CD14-positive monocyte (primary cell): ENCODE results near the gene IGFBP2. TPM values are rescaled to one million over a fixed set of nuclear protein-coding genes. Genes with fewer than 3 reads are reported as not detected.

Experiments used
- DNase-seq, 3 donors: peaks; one replicate each; pipeline ENCODE4 v3.0.0-alpha.2; 2011 to 2022
- H2AFZ ChIP-seq: 2 replicates; pipeline ENCODE4 v1.6.0; 2012; ENCODE audit warnings: mild to moderate bottlenecking, low read depth, low read length, inconsistent platforms; ENCODE audit not compliant: insufficient read depth, poor library complexity, severe bottlenecking
- H3K27ac ChIP-seq, 2 donors: 1 replicate in 1 of 2; 2 replicates in 1 of 2; pipeline ENCODE4 v1.5.1; 2012 to 2013; ENCODE audit warnings: low read length in 2 of 2, control low read depth in 1 of 2, inconsistent platforms in 1 of 2, low read depth in 1 of 2, mild to moderate bottlenecking in 1 of 2
- H3K27me3 ChIP-seq, 2 donors: one replicate each; pipeline versions ENCODE4 v1.6.0 to v1.6.1; 2011 to 2013; ENCODE audit warnings: low read length in 2 of 2; ENCODE audit not compliant: control insufficient read depth in 2 of 2, insufficient read depth in 2 of 2
- H3K36me3 ChIP-seq, 2 donors: replicated peaks in 1 of 2; 1 replicate in 1 of 2; 2 replicates in 1 of 2; pipeline versions ENCODE4 v1.5.1 to v1.6.1; 2012 to 2013; ENCODE audit warnings: low read length in 2 of 2, control low read depth in 1 of 2, inconsistent platforms in 1 of 2, mild to moderate bottlenecking in 1 of 2; ENCODE audit not compliant: insufficient read depth in 2 of 2, control insufficient read depth in 1 of 2
- H3K4me1 ChIP-seq, 2 donors: 1 replicate in 1 of 2; 2 replicates in 1 of 2; pipeline versions ENCODE4 v1.5.1 to v1.6.1; 2012 to 2013; ENCODE audit warnings: low read length in 2 of 2, control low read depth in 1 of 2, inconsistent platforms in 1 of 2, mild to moderate bottlenecking in 1 of 2, moderate library complexity in 1 of 2; ENCODE audit not compliant: insufficient read depth in 2 of 2, control insufficient read depth in 1 of 2
- H3K4me2 ChIP-seq: replicated peaks from 2 replicates; pipeline ENCODE3; 2012; ENCODE audit warnings: low read length, moderate library complexity, mild to moderate bottlenecking; ENCODE audit not compliant: poor library complexity, severe bottlenecking; ENCODE audit errors: extremely low read depth
- H3K4me3 ChIP-seq, 3 experiments: fragments of 200-600 bp in 1 of 3; sonication (generic) in 1 of 3; replicated peaks in 1 of 3; 1 replicate in 2 of 3; 2 replicates in 1 of 3; pipeline ENCODE4 v1.5.1; 2011 to 2013; ENCODE audit warnings: low read length in 3 of 3, mild to moderate bottlenecking in 3 of 3, control low read depth in 2 of 3, low read depth in 2 of 3, inconsistent platforms in 1 of 3, moderate library complexity in 1 of 3
- H3K79me2 ChIP-seq: 2 replicates; pipeline ENCODE4 v1.6.0; 2012; ENCODE audit warnings: mild to moderate bottlenecking, control low read depth, inconsistent platforms, low read length, moderate library complexity; ENCODE audit not compliant: insufficient read depth
- H3K9ac ChIP-seq: 2 replicates; pipeline ENCODE4 v1.6.0; 2017; ENCODE audit warnings: low read length, mild to moderate bottlenecking; ENCODE audit not compliant: insufficient read depth, poor library complexity, severe bottlenecking
- H3K9me3 ChIP-seq, 2 donors: replicated peaks in 1 of 2; 1 replicate in 1 of 2; 2 replicates in 1 of 2; pipeline versions ENCODE4 v1.5.1 to v1.6.1; 2012 to 2013; ENCODE audit warnings: low read length in 2 of 2, control low read depth in 1 of 2; ENCODE audit not compliant: control insufficient read depth in 1 of 2, insufficient read depth in 1 of 2
- H4K20me1 ChIP-seq: 2 replicates; pipeline ENCODE4 v1.6.0; 2012; ENCODE audit warnings: mild to moderate bottlenecking, low read length, control low read depth, moderate library complexity; ENCODE audit not compliant: insufficient read depth
- H3K27ac Mint-ChIP-seq, 7 donors: one replicate each; pipeline ENCODE4 v1.8.0; 2020; ENCODE audit warnings: mild to moderate bottlenecking in 7 of 7, mixed read lengths in 7 of 7, moderate library complexity in 6 of 7, inconsistent platforms in 2 of 7
- H3K27me3 Mint-ChIP-seq, 3 donors: one replicate each; pipeline ENCODE4 v1.8.0; 2021 to 2022; ENCODE audit warnings: low read depth in 3 of 3, mild to moderate bottlenecking in 3 of 3, mixed read lengths in 3 of 3, moderate library complexity in 3 of 3, inconsistent platforms in 1 of 3
- H3K36me3 Mint-ChIP-seq, 2 donors: one replicate each; pipeline ENCODE4 v1.8.0; 2020; ENCODE audit warnings: mixed read lengths in 2 of 2, inconsistent platforms in 1 of 2, mild to moderate bottlenecking in 1 of 2
- H3K4me1 Mint-ChIP-seq: one replicate; pipeline ENCODE4 v1.8.0; 2020; ENCODE audit warnings: mild to moderate bottlenecking, mixed read lengths
- H3K4me3 Mint-ChIP-seq, 2 donors: one replicate each; pipeline ENCODE4 v1.8.0; 2020; ENCODE audit warnings: mild to moderate bottlenecking in 2 of 2, mixed read lengths in 2 of 2, moderate library complexity in 1 of 2
- H3K9me3 Mint-ChIP-seq, 7 donors: one replicate each; pipeline ENCODE4 v1.8.0; 2020 to 2022; ENCODE audit warnings: mixed read lengths in 7 of 7, mild to moderate bottlenecking in 6 of 7, moderate library complexity in 6 of 7, inconsistent platforms in 2 of 7
- WGBS: methylation state at CpG from one replicate; pipeline ENCODE4 v1.1.5; 2013; ENCODE audit warnings: missing lambda C conversion rate; ENCODE audit not compliant: insufficient coverage; 5-methylcytosine and 5-hydroxymethylcytosine counted together
- intact Hi-C, 2 donors: fragments of 100-400 bp; cut with micrococcal nuclease; formaldehyde crosslinking; loops; one replicate each; pipeline versions ENCODE4 v1.15.0 to v1.15.1; 2023
- polyA plus RNA-seq, 3 donors: library from polyadenylated mRNA; depleted of rRNA in 1 of 3; unstranded in 2 of 3; stranded (reverse) in 1 of 3; fragments of 300-500 nt in 2 of 3; fragments of >200 nt in 1 of 3; fragmentation: Illumina TruSeq in 2 of 3; gene quantifications; 1 replicate in 2 of 3; 2 replicates in 1 of 3; pipeline ENCODE4 v1.2.3, GENCODE V29; 2012 to 2021
- TF ChIP-seq, protein P1 (sequence below): fragments of 200-600 bp; IDR thresholded peaks from one replicate; pipeline ENCODE4 v1.8.0; 2022; ENCODE audit warnings: antibody characterized with exemption, mild to moderate bottlenecking

Gene IGFBP2
- polyA plus RNA-seq, 3 donors, result 1.6 TPM; not detected in 2

DNA sequence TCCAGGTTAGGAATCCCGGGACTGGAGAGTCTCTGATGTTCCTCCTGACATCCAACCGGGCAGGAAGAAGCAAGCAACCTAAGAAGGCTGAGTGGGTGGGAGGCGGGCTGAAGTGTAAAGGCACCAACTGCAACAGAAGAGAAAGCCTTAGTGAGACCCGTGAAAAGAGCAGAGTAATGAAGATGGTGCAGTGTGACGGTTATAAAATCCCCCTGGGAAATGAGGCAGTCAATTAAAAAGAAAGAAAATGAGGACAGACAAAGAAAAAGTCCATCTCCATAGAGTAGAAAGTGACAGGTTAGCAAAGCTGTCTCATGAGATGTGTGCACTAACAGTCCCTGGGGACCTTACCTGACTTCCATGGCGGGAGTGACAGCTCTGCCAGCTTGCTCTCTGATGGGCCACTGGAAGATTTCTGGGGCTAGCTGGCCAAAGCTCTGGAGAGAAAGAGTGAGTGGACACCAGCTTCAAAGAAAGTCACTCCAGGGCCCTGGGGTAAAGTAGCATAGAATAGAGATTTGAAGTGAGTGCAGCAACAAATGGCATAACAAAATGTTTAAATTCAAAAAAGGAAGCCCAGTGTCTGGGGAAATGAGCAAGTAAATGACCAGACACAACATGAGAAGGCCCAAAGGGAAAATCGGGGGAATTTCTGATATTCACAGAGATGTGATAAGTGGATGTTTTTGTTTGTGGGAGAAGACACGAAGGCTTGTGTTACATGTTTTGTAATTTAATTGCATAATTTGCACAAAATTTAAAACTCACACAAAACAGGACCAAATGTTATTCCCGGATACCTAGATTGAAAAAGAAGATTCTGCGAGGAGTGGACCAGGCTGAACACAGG lies 44.1 kb upstream of the IGFBP2 start:
- Histone ChIP-seq H4K20me1 (no peaks in the 10 kb centered on the region), H3K36me3 (no peaks in the 10 kb centered on the region), H3K27me3 (no peaks in the 10 kb centered on the region), H3K79me2 (no peaks in the 10 kb centered on the region), H3K27ac (no peak overlapping the region), H3K4me3 (no peak overlapping the region), H3K4me1 (no peaks in the 10 kb centered on the region), H3K9me3 (no peaks in the 10 kb centered on the region), H2AFZ (no peak overlapping the region), H3K4me2 (no peak overlapping the region), H3K9ac (no peak overlapping the region)
- no peak overlapping the region for H3K4me3 Mint-ChIP-seq
- H3K4me1 Mint-ChIP-seq, result no peaks in the 10 kb centered on the region
- H3K36me3 Mint-ChIP-seq, result no peaks in the 10 kb centered on the region
- no peak for DNase-seq
- intact Hi-C loops, result no loop called here
- no peak overlapping the region for H3K27ac Mint-ChIP-seq
- 97% methylated on average over 9 of the region's 10 CpGs for WGBS
- H3K9me3 Mint-ChIP-seq, result peaks cover 0 to 3% (median 2%) of the 10 kb centered on the region in 7 donors
- peaks cover 4 to 10% (median 5%) of the 10 kb centered on the region in 3 donors for H3K27me3 Mint-ChIP-seq
- TF ChIP-seq, protein P1, sequence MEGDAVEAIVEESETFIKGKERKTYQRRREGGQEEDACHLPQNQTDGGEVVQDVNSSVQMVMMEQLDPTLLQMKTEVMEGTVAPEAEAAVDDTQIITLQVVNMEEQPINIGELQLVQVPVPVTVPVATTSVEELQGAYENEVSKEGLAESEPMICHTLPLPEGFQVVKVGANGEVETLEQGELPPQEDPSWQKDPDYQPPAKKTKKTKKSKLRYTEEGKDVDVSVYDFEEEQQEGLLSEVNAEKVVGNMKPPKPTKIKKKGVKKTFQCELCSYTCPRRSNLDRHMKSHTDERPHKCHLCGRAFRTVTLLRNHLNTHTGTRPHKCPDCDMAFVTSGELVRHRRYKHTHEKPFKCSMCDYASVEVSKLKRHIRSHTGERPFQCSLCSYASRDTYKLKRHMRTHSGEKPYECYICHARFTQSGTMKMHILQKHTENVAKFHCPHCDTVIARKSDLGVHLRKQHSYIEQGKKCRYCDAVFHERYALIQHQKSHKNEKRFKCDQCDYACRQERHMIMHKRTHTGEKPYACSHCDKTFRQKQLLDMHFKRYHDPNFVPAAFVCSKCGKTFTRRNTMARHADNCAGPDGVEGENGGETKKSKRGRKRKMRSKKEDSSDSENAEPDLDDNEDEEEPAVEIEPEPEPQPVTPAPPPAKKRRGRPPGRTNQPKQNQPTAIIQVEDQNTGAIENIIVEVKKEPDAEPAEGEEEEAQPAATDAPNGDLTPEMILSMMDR, result no peak

DNA sequence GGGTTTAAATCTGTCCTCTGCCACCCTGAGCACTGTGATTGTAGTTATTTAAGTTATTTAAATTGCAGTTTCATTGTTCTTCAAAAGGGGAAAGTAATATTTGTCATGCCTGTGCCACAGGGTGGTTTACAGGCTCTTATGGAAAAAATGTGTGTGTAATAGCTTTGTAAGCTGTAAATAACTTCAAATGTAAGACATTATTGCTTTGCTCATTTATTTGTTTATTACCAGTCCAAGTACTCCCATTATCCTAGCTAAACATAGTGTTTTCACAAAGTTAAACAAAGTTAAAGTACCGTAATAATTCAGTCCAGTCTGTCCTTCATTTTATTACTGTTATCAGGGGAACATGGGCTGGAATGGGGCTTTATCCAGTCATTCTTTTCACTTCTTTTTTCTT lies 43.4 kb upstream of the IGFBP2 start:
- DNase-seq, result no peak
- intact Hi-C loops, result no loop called here
- Histone ChIP-seq H3K4me3 (no peak overlapping the region), H3K9ac (no peak overlapping the region), H3K9me3 (no peaks in the 10 kb centered on the region), H3K27ac (no peak overlapping the region), H3K4me2 (no peak overlapping the region), H3K27me3 (no peaks in the 10 kb centered on the region), H3K4me1 (no peaks in the 10 kb centered on the region), H4K20me1 (no peaks in the 10 kb centered on the region), H3K36me3 (no peaks in the 10 kb centered on the region), H2AFZ (no peak overlapping the region), H3K79me2 (no peaks in the 10 kb centered on the region)
- no CpG with 5 or more reads among the region's 1 CpG for WGBS
- H3K36me3 Mint-ChIP-seq, result no peaks in the 10 kb centered on the region
- H3K9me3 Mint-ChIP-seq, result peaks cover 0 to 3% (median 2%) of the 10 kb centered on the region in 7 donors
- no peaks in the 10 kb centered on the region for H3K4me1 Mint-ChIP-seq
- no peak overlapping the region for H3K27ac Mint-ChIP-seq
- TF ChIP-seq, protein P1, result no peak
- H3K4me3 Mint-ChIP-seq, result no peak overlapping the region
- H3K27me3 Mint-ChIP-seq, result peaks cover under 1 to 6% (median 4%) of the 10 kb centered on the region in 3 donors
